ENCODE results near the gene C2orf68. TPM values are rescaled to one million over a fixed set of nuclear protein-coding genes. Genes with fewer than 3 reads are reported as not detected.

The C2orf68 gene
- total RNA-seq, 2 donors from 2014 or later = 38.9 to 48.9 TPM

DNA sequence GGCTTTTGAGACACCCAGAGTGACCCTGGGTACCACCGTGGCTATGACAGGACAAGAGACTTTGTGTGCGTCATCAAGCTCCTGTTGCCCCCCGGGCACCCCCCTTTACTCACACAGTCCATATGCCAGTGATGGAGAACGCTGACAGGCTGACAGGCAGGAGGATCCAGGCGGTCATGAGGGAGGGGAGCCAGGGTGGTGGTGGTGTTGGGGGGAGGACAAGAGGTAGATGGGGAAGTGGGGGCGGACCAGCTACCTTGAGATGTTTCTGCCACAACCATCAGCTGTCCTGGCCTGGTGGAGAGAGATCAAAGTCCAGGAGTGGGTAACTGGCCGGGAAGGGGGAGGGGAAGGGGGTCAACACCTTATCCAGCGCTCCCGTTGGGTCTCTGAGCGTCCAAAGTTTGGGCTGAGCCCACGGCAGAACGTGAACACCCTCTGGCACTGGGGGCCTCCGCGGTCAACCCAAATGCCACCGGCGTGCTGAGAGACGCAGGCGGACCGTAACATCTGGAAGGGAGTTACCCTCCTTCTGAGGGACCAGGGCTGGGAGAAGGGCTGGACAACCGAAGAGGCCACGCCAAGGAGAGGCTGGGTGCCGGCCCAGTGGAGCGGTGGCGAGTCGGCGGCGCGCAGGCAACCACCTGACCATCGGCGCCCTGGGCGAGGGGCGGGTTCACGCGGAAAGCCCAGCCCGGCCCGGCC is 9.9 kb downstream of the C2orf68 start:
- no peak for DNase-seq
- Mint-ChIP-seq H3K4me1 (ENCODE audit: low read depth) (peaks cover 51% of the 10 kb centered on the region), H3K27ac (no peak overlapping the region)

DNA sequence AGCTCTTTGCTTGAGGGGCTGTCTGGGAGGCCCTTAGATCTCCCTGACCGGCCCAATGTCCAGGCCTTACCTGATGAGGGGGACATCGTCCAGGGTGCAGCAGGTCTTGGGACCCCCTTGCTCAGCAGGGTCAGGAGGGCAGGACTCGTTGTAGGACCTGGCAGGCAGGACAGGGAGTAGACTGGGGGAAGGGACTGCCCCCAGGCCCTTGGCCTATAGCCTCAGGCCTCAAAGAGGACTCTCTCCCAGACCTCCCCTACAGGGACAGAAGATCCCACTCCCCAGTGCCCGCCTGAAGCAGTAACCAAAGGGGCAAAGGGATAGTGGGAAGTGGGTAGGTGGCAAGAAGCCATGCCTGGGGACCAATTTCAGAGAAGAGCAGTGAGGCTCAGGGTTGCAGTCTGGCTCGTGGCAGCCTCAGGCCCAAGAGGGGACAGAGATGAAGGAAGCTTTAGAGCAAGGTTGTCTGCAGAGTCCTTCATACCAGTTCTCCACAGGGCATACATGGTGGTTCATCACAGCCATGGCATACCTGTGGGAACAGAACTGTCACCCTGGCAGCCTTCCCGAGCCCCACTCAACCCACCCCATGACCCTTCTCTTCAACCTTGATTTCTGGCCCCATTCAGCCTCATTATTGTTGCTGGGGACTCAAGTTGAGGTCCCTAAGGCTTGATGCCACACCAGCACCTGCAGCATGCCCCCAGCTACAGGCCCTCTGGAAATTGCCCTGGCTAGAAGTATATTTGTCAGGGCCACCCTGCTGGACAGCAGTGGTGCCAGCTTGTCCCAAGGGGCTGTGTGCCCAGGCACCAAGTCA is 10.7 kb downstream of the C2orf68 start:
- H3K36me3 Mint-ChIP-seq (ENCODE audit: insufficient read depth in 2 of 2) = no peaks in the 10 kb centered on the region
- H3K27me3 Mint-ChIP-seq (ENCODE audit: low read depth) = no peaks in the 10 kb centered on the region
- no peak overlapping the region for H3K27ac Mint-ChIP-seq
- H3K9me3 Mint-ChIP-seq = no peaks in the 10 kb centered on the region
- H3K4me3 Mint-ChIP-seq = peak overlapping the region; percentile 75 to 87
- no peak for ATAC-seq (replicated peaks in 1 of 2)
- DNase-seq = no peak
- H3K4me1 Mint-ChIP-seq (ENCODE audit: low read depth) = peaks cover 58% of the 10 kb centered on the region

More for the DNA sequence above, 9.9 kb downstream of the C2orf68 start:
- peak; percentile 26 to 31 for ATAC-seq (replicated peaks in 1 of 2)
- Mint-ChIP-seq H3K27me3 (ENCODE audit: low read depth) (no peaks in the 10 kb centered on the region), H3K4me3 (peak overlapping the region; percentile 75 to 87), H3K9me3 (no peaks in the 10 kb centered on the region), H3K36me3 (ENCODE audit: insufficient read depth in 2 of 2) (no peaks in the 10 kb centered on the region)

DNA sequence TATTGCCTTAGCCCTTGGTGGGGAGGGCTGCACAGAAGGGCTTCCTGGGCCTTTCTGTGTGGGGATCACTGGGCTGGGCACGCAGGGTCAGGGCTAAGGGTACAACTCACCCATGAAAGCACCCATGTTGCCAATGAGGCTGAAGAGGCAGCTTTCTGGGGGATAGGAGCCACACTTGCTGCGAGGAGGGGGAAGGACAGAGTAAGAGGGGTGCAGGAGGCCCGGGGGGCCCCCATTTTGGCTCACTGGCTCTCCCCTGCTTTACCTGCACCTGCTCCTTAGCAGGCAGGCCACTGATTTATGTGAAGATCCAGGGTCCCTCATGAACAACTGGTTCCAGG is 11.7 kb downstream of the C2orf68 start:
- Mint-ChIP-seq H3K9me3 (no peaks in the 10 kb centered on the region), H3K4me3 (no peak overlapping the region), H3K4me1 (ENCODE audit: low read depth) (peaks cover 54% of the 10 kb centered on the region), H3K36me3 (ENCODE audit: insufficient read depth in 2 of 2) (peaks cover 2 to 3% of the 10 kb centered on the region in 2 donors), H3K27ac (no peak overlapping the region), H3K27me3 (ENCODE audit: low read depth) (no peaks in the 10 kb centered on the region)
- no peak for ATAC-seq (replicated peaks in 1 of 2)
- DNase-seq = no peak

DNA sequence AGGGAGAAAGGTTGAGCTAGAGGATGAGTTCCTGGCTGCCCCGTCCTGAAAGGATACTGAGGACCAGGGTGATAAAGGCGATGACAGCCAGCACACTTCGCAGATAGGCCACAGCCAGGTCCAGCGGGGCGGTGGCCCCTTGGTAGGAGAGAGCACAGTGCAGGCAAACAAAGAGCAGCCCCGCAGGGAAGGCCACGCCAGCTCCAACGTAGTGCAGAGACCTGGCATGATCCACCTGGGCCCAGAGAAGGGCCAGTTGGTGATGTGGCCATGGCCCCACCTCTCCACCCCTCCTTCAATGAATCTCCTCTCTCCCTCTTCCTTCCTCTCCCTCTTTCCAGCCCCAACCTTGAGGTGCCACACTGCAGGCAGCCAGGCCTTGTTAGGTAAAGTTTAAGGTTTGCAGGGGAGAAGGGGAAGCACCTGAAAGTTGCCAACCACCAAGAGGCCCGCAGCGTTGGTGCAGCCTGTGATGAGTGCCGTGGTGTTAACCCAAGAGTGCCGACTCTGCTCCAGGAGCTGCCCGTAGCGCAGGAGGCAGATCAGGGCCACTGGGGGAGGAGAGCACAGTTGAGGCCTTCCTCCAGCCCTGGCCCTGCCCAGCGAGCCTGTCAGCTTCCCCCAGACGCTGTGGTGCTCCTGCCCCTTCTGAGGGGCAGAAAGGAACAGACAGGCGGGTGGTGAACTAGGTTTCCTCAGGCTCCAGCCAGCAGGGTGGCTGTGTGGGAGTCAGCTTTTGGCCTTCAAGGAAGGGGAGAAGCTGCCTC is 12.2 kb downstream of the C2orf68 start:
- peaks cover 2 to 3% of the 10 kb centered on the region in 2 donors for H3K36me3 Mint-ChIP-seq (ENCODE audit: insufficient read depth in 2 of 2)
- no peak overlapping the region for H3K27ac Mint-ChIP-seq
- no peak overlapping the region for H3K4me3 Mint-ChIP-seq
- ATAC-seq (replicated peaks in 1 of 2) (no peak), DNase-seq (no peak)
- H3K4me1 Mint-ChIP-seq (ENCODE audit: low read depth) = peaks cover 51% of the 10 kb centered on the region
- no peaks in the 10 kb centered on the region for H3K27me3 Mint-ChIP-seq (ENCODE audit: low read depth)
- no peaks in the 10 kb centered on the region for H3K9me3 Mint-ChIP-seq

DNA sequence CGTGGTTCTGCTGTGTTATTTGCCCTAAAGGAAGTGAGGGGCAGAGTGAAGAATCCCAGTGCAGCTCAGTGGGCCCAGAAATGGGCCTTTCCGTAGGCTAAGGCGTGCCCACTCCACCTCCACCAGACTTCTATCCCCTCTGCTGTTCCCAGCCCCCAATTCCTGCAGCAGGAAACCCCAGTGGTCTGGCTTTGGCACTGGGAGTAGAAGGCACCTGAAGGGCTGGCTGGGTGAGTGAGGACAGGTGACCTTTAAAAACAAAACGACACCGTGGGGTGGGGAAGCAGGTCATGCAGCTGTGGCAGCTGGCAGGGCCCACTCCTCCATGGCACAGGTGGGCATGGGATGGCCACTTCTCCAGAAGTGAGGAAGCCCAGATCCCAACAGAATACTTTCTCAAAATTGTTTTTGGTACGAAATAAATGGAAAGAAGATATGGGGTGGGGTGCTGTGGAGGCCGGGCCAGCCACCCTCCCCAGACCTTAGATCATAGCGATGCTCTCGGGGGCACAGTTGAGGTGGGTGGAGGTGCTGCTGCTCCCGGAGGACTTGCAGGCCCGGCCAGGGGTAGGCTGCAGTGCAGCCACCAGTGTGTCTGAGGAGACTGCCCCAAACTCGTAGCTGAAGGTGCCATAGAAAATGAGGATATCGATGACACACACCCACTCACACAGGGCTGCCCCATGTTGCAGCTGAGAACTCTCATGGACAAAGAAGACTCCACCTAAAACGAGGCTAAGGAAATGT is 13.1 kb downstream of the C2orf68 start:
- ATAC-seq (replicated peaks in 1 of 2) (no peak), DNase-seq (no peak)
- Mint-ChIP-seq H3K4me1 (ENCODE audit: low read depth) (peaks cover 53% of the 10 kb centered on the region), H3K27me3 (ENCODE audit: low read depth) (no peaks in the 10 kb centered on the region), H3K27ac (peak overlapping the region; percentile 59), H3K4me3 (no peak overlapping the region), H3K9me3 (no peaks in the 10 kb centered on the region), H3K36me3 (ENCODE audit: insufficient read depth in 2 of 2) (peaks cover 2 to 3% of the 10 kb centered on the region in 2 donors)

DNA sequence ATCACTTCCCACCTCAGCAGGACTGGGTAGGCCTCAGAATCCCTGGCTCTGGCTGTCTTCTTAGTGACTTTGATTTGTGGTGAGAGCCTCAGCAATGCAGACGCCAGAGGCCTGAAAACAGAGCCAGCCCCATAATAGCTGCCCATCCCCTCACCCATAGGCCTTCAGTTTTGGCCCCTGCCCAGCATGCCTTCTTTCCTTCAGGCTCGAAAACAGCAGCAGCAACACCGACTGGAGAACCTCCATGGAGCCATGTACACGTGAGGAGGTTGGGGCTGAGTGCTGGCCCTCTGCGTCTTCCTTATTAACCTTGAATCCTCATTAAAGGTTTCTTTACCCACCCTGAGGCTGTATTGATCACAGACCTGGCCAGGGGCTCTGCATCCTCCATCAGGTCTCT is 14.6 kb downstream of the C2orf68 start:
- DNase-seq = no peak
- Mint-ChIP-seq H3K36me3 (ENCODE audit: insufficient read depth in 2 of 2) (peaks cover 2 to 6% of the 10 kb centered on the region in 2 donors), H3K4me1 (ENCODE audit: low read depth) (peaks cover 43% of the 10 kb centered on the region), H3K27me3 (ENCODE audit: low read depth) (no peaks in the 10 kb centered on the region), H3K4me3 (peak overlapping the region; percentile 96 to 100), H3K27ac (no peak overlapping the region), H3K9me3 (no peaks in the 10 kb centered on the region)
- ATAC-seq (replicated peaks in 1 of 2) = no peak

DNA sequence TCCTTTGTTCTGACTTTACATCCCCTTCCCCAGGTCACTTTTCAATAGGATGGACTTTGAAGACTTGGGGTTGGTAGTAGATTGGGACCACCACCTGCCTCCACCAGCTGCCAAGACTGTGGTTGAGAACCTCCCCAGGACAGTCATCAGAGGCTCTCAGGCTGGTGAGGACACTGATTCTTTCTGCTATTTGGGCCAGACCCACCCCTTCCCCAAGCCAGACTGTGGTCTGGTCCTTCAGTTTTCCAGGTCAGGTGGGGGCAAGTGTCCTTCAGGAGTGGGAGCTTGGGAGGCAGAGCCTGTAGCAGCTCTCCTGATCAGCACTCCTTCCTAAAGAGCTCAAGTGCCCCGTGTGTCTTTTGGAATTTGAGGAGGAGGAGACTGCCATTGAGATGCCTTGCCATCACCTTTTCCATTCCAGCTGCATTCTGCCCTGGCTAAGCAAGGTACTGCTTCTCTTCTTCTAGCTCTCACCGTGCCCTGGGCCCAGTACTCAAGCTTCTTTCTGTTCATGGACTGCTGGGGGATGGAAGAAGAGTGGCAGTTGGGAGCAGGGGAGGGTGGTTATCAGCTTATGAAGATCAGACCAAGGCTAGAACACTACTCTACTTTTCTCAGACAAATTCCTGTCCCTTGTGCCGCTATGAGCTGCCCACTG is 15.3 kb downstream of the C2orf68 start:
- H3K4me1 Mint-ChIP-seq (ENCODE audit: low read depth) = peaks cover 39% of the 10 kb centered on the region
- H3K27me3 Mint-ChIP-seq (ENCODE audit: low read depth) = no peaks in the 10 kb centered on the region
- ATAC-seq (replicated peaks in 1 of 2) = no peak
- H3K4me3 Mint-ChIP-seq = peak overlapping the region; percentile 96 to 100
- no peaks in the 10 kb centered on the region for H3K9me3 Mint-ChIP-seq
- H3K27ac Mint-ChIP-seq = peak overlapping the region; percentile 52
- DNase-seq = no peak
- peaks cover 2 to 6% of the 10 kb centered on the region in 2 donors for H3K36me3 Mint-ChIP-seq (ENCODE audit: insufficient read depth in 2 of 2)

DNA sequence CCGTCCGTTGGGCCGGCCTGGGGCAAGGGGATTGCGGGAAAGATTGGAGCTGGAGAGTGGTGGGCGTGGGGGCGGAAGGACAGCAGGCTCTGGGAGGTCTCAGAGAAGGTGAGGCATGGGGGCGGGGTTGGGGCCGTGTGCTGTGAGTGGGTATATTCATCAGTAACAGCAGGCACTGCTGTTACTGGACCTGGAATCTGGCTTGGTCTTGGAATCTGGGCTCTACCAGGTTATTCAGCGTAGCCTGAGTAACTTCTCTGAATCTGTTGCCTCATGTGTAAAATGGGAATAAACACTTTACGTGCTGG is 15.9 kb downstream of the C2orf68 start:
- H3K4me1 Mint-ChIP-seq (ENCODE audit: low read depth) = peaks cover 37% of the 10 kb centered on the region
- ATAC-seq (replicated peaks in 1 of 2) (no peak), DNase-seq (no peak)
- peak overlapping the region; percentile 96 to 100 for H3K4me3 Mint-ChIP-seq
- H3K27ac Mint-ChIP-seq = peak overlapping the region; percentile 93
- no peaks in the 10 kb centered on the region for H3K27me3 Mint-ChIP-seq (ENCODE audit: low read depth)
- peaks cover 2 to 6% of the 10 kb centered on the region in 2 donors for H3K36me3 Mint-ChIP-seq (ENCODE audit: insufficient read depth in 2 of 2)
- no peaks in the 10 kb centered on the region for H3K9me3 Mint-ChIP-seq

DNA sequence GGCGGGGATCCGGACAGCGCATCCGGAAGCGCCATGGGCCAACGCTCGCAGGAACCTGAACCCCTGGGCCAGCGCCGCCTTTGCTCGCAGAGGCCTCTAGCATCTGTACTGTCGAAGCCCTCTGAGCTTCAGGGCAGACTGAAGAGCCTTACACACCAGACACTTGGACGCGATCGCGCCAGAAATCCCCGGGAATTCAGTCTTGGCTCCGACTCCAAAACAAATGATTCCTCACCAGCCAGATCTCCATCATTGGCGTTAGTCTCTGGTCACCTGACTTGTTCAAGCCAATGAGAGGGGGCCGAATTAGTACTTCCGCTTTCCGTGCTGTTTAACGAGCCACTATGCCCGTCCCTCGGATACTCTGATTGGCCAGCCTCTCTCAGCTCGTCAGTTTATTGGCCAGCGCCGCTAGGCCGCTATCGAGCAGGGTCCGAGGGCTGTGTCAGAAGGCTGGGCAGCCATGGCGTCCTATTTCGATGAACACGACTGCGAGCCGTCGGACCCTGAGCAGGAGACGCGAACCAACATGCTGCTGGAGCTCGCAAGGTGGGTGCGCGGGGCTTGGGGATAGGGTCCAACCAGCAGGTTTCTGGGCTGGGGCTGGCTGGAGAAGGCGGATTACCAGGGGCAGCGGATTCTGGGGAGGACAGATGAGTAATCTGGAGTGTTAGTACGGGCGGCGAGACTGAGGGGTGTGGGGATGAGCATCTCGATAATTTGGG is 16.4 kb downstream of the C2orf68 start, which contains the start of gene RNF181:
TSS of gene RNF181 (plus strand) at position 445 of the 725 bp plus-strand sequence. CDS start at position 464, 19 bp downstream.
- peak within 1 kb of the TSS; percentile 93 for H3K27ac Mint-ChIP-seq
- H3K4me1 Mint-ChIP-seq (ENCODE audit: low read depth) = peaks cover 37% of the 10 kb centered on the region
- ATAC-seq (replicated peaks in 1 of 2) = peak; percentile 99
- H3K27me3 Mint-ChIP-seq (ENCODE audit: low read depth) = no peaks in the 10 kb centered on the region
- H3K36me3 Mint-ChIP-seq (ENCODE audit: insufficient read depth in 2 of 2) = peaks cover 2 to 6% of the 10 kb centered on the region in 2 donors
- H3K9me3 Mint-ChIP-seq = no peaks in the 10 kb centered on the region
- peak within 1 kb of the TSS; percentile 96 to 100 for H3K4me3 Mint-ChIP-seq
- peak; percentile 91 to 94 for DNase-seq

DNA sequence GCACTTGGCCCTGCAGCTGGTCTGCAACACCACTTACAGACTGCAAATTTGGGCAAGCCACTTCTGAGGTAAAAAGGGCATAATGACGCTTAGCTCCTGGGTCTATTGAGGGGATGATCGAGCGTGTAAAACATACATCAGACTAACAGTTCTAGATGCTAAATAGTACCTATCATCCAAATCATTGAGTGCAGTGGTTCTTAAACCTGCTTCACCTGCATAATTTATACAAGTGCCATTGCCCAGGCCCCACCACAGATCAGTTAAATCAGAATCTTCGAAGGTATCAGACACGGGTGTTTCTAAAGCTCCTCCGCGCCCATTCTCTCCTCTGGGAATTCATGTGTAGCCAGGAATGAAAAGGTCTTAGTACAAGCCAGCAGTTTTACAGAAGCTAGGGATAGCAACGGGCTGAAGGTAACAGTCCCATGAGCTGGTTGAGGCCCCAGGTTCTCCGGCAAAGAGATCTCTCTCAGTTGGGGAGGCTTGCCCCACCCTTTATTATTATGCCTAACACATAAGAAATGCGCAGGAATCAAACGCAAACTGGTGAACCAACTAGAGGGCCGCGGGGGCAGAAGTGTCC is 17.1 kb downstream of the C2orf68 start:
- peak overlapping the region; percentile 93 for H3K27ac Mint-ChIP-seq
- no peaks in the 10 kb centered on the region for H3K27me3 Mint-ChIP-seq (ENCODE audit: low read depth)
- DNase-seq = no peak
- H3K4me3 Mint-ChIP-seq = peak overlapping the region; percentile 96 to 100
- peaks cover 2 to 6% of the 10 kb centered on the region in 2 donors for H3K36me3 Mint-ChIP-seq (ENCODE audit: insufficient read depth in 2 of 2)
- peaks cover 40% of the 10 kb centered on the region for H3K4me1 Mint-ChIP-seq (ENCODE audit: low read depth)
- ATAC-seq (replicated peaks in 1 of 2) = no peak
- no peaks in the 10 kb centered on the region for H3K9me3 Mint-ChIP-seq

DNA sequence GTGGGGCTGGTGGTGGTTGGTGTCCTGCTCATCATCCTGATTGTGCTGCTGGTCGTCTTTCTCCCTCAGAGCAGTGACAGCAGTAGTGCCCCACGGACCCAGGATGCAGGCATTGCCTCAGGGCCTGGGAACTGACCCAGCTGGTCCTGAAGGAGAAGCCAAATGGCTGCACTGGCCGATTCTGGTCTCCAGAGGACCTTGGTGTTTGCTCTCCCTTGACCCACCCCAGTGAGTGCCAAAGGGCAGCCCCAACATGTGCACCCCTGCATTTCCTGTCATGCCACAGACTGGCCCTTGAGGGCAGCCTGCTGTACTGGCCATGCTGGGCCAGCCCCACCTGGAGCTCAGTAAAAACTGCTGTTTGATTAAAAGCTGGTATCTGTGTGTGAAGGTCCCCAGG is 18.8 kb downstream of the C2orf68 start:
- H3K27me3 Mint-ChIP-seq (ENCODE audit: low read depth) = no peaks in the 10 kb centered on the region
- DNase-seq (no peak), ATAC-seq (replicated peaks in 1 of 2) (no peak)
- no peak overlapping the region for H3K27ac Mint-ChIP-seq
- H3K4me1 Mint-ChIP-seq (ENCODE audit: low read depth) = peaks cover 29% of the 10 kb centered on the region
- H3K36me3 Mint-ChIP-seq (ENCODE audit: insufficient read depth in 2 of 2) = peaks cover 2 to 6% of the 10 kb centered on the region in 2 donors
- H3K9me3 Mint-ChIP-seq = no peaks in the 10 kb centered on the region
- no peak overlapping the region for H3K4me3 Mint-ChIP-seq
